OCI-LY7 (cell line): ENCODE data around the gene MRPS33. TPM values are rescaled to one million over a fixed set of nuclear protein-coding genes. Genes with fewer than 3 reads are reported as not detected.
"Not testable (repeated sequence)": the region's sequence is repeated elsewhere in the genome, so short reads cannot be mapped to it uniquely, and the experiment has no call there.

Experiments
- BruUV-seq: library from RNA; stranded (reverse); fragments of 400-500 nt; replicated peaks from 2 replicates; lab custom pipeline; 2021; lab: Mats Ljungman, UMichigan
- CTCF ChIA-PET: fragments of 300-600 bp; sonication (Branson Sonifier 250); formaldehyde crosslinking; loops from one replicate; lab custom pipeline; 2022; ENCODE audit warnings: antibody characterized with exemption; ENCODE audit not compliant: unreplicated experiment; lab: Charles Lee
- POLR2A ChIA-PET: fragments of 300-600 bp; sonication (Branson Sonifier 250); formaldehyde crosslinking; loops from one replicate; lab custom pipeline; 2022; ENCODE audit warnings: antibody characterized with exemption; lab: Charles Lee
- DNase-seq: peaks from one replicate; pipeline ENCODE4 v3.0.0-alpha.2; 2015; ENCODE audit warnings: low spot score
- H2AFZ ChIP-seq: fragments of 200-600 bp; sonication (generic), shearing (Covaris generic); 2 replicates; pipeline ENCODE4 v1.6.1; 2014; ENCODE audit warnings: mild to moderate bottlenecking, antibody characterized with exemption, low read length, moderate library complexity
- H3K27ac ChIP-seq: fragments of 200-600 bp; sonication (generic); 2 replicates; pipeline ENCODE4 v1.5.1; 2014; ENCODE audit warnings: mixed run types, low read depth, mild to moderate bottlenecking, moderate library complexity, low read length, inconsistent platforms; ENCODE audit not compliant: poor library complexity, severe bottlenecking
- H3K36me3 ChIP-seq: fragments of 200-600 bp; sonication (generic); 2 replicates; pipeline ENCODE4 v1.6.1; 2014; ENCODE audit warnings: mild to moderate bottlenecking, antibody characterized with exemption, low read length, moderate library complexity, mixed read lengths; ENCODE audit not compliant: insufficient read depth
- H3K4me1 ChIP-seq: fragments of 200-600 bp; sonication (generic); 2 replicates; pipeline ENCODE4 v1.5.1; 2014; ENCODE audit warnings: mild to moderate bottlenecking, low read length; ENCODE audit not compliant: insufficient read depth, poor library complexity, severe bottlenecking
- H3K4me2 ChIP-seq: fragments of 200-600 bp; sonication (generic); 2 replicates; pipeline ENCODE4 v1.6.1; 2014; ENCODE audit warnings: mild to moderate bottlenecking, low read length
- H3K4me3 ChIP-seq: fragments of 200-600 bp; sonication (generic); 2 replicates; pipeline ENCODE4 v1.5.1; 2014; ENCODE audit warnings: mild to moderate bottlenecking, low read depth, low read length; ENCODE audit not compliant: poor library complexity, severe bottlenecking
- H3K79me2 ChIP-seq: fragments of 200-600 bp; sonication (generic); 2 replicates; pipeline ENCODE4 v1.6.1; 2016; ENCODE audit warnings: low read depth, mild to moderate bottlenecking, low read length, moderate library complexity, mixed read lengths; ENCODE audit not compliant: insufficient read depth
- H3K9me2 ChIP-seq: fragments of 200-600 bp; sonication (generic); 2 replicates; pipeline ENCODE4 v1.6.1; 2016; ENCODE audit warnings: mild to moderate bottlenecking, low read length, mixed read lengths; ENCODE audit not compliant: insufficient read depth
- H3K9me3 ChIP-seq: fragments of 200-600 bp; sonication (generic); 2 replicates; pipeline ENCODE4 v1.6.1; 2014; ENCODE audit warnings: mild to moderate bottlenecking, mixed run types, low read length, mixed read lengths
- H4K20me1 ChIP-seq: fragments of 200-600 bp; sonication (generic); 2 replicates; pipeline ENCODE4 v1.6.1; 2014; ENCODE audit warnings: mild to moderate bottlenecking, antibody characterized with exemption, low read length, moderate library complexity, mixed read lengths; ENCODE audit not compliant: insufficient read depth
- CTCF ChIP-seq: fragments of 200-600 bp; sonication (generic); conservative IDR thresholded peaks from 2 replicates; pipeline ENCODE4 v1.5.1; 2014; ENCODE audit warnings: mild to moderate bottlenecking, antibody characterized with exemption, low read length, moderate library complexity, mixed read lengths
- EZH2phosphoT487 ChIP-seq: fragments of 200-600 bp; sonication (generic); IDR thresholded peaks from 2 replicates; pipeline ENCODE4 v1.6.1; 2018; ENCODE audit warnings: low read depth, borderline replicate concordance, mild to moderate bottlenecking, mixed run types, antibody characterized with exemption, low read length, moderate library complexity, mixed read lengths
- intact Hi-C: fragments of 100-400 bp; cut with micrococcal nuclease; formaldehyde crosslinking; loops from one replicate; pipeline ENCODE4 v1.10.0; 2022; ENCODE audit not compliant: unreplicated experiment
- total RNA-seq, 2 experiments: library from RNA; depleted of rRNA in 1 of 2; stranded (reverse); fragments of >200 nt in 1 of 2; shearing (Covaris generic) in 1 of 2; gene quantifications; 2 replicates each; pipeline ENCODE4 v1.2.3, GENCODE V29; 2014 to 2022

The MRPS33 gene
- total RNA-seq, 2 experiments from 2014 or later: 21.1 to 71.9 TPM

GRCh38 chr7:141042222-141043193 lies 27.8 kb upstream of the MRPS33 start:
- Histone ChIP-seq H3K27ac (no peak overlapping the region), H3K4me1 (no peaks in the 10 kb centered on the region), H4K20me1 (no peaks in the 10 kb centered on the region), H3K4me3 (no peak overlapping the region), H3K79me2 (no peaks in the 10 kb centered on the region), H3K36me3 (no peaks in the 10 kb centered on the region), H3K9me3 (no peaks in the 10 kb centered on the region), H3K4me2 (no peak overlapping the region), H3K9me2 (no peaks in the 10 kb centered on the region), H2AFZ (no peak overlapping the region)
- no TSS peak for BruUV-seq
- TF ChIP-seq EZH2phosphoT487 (no peak), CTCF (no peak)
- ChIA-PET POLR2A (interaction anchor here (0.6 kb wide), 1 partner anchor 716 kb away, joined by 3 read pairs; no protein-coding TSS in a partner anchor), CTCF (no interaction called here)
- intact Hi-C loops: no loop called here
- DNase-seq: no peak

- Histone ChIP-seq H3K27ac (no peak overlapping the region), H3K4me1 (no peaks in the 10 kb centered on the region), H3K4me2 (no peak overlapping the region), H3K9me2 (no peaks in the 10 kb centered on the region), H3K36me3 (no peaks in the 10 kb centered on the region), H3K4me3 (no peak overlapping the region), H4K20me1 (no peaks in the 10 kb centered on the region), H3K79me2 (no peaks in the 10 kb centered on the region), H2AFZ (no peak overlapping the region), H3K9me3 (no peaks in the 10 kb centered on the region)
- BruUV-seq: no TSS peak
- intact Hi-C loops: no loop called here
- POLR2A ChIA-PET: interaction anchor here (0.5 to 0.7 kb wide), 2 partner anchors 240 to 1716 kb away, joined by 3 to 5 read pairs; no protein-coding TSS in a partner anchor
- no peak for DNase-seq
- TF ChIP-seq EZH2phosphoT487 (no peak), CTCF (no peak)
- CTCF ChIA-PET: no interaction called here
These were observed 24.6 kb upstream of the MRPS33 start for GRCh38 chr7:141039376-141039775.

- CTCF ChIA-PET, H3K9me3 ChIP-seq, H3K4me2 ChIP-seq, DNase-seq, H3K4me1 ChIP-seq, BruUV-seq, H2AFZ ChIP-seq, H3K9me2 ChIP-seq, H3K36me3 ChIP-seq, H4K20me1 ChIP-seq, intact Hi-C loops, POLR2A ChIA-PET, H3K27ac ChIP-seq, H3K79me2 ChIP-seq, H3K4me3 ChIP-seq: not testable (repeated sequence)
These were observed 23.3 kb upstream of the MRPS33 start for GRCh38 chr7:141038100-141038499.

- H3K36me3 ChIP-seq, H3K9me3 ChIP-seq, DNase-seq, H3K27ac ChIP-seq, H3K9me2 ChIP-seq, H3K4me3 ChIP-seq, POLR2A ChIA-PET, H3K4me1 ChIP-seq, CTCF ChIA-PET, H3K79me2 ChIP-seq, H2AFZ ChIP-seq, intact Hi-C loops, H4K20me1 ChIP-seq, H3K4me2 ChIP-seq, BruUV-seq: not testable (repeated sequence)
These were observed 18.0 kb upstream of the MRPS33 start for GRCh38 chr7:141032539-141033323.
